Testis (tissue), 3 donors: ENCODE measurements around the gene PIH1D1. TPM values are rescaled to one million over a fixed set of nuclear protein-coding genes. Genes with fewer than 3 reads are reported as not detected.

Source experiments
- DNase-seq: peaks from one replicate; pipeline ENCODE4 v3.0.0-alpha.2; 2019
- H3K27ac ChIP-seq, 2 donors: fragments of 200-600 bp; sonication (generic); one replicate each; pipeline ENCODE4 v1.5.1; 2019
- H3K27me3 ChIP-seq: fragments of 200-600 bp; sonication (generic); one replicate; pipeline ENCODE4 v1.5.1; 2019
- H3K36me3 ChIP-seq: fragments of 200-600 bp; sonication (generic); one replicate; pipeline ENCODE4 v1.5.1; 2017; ENCODE audit warnings: low read depth; ENCODE audit errors: missing control alignments
- H3K4me1 ChIP-seq: fragments of 200-600 bp; sonication (generic); one replicate; pipeline ENCODE4 v1.5.1; 2019
- H3K4me3 ChIP-seq, 2 donors: fragments of 200-600 bp; sonication (generic); one replicate each; pipeline ENCODE4 v1.5.1; 2017 to 2019
- H3K9me3 ChIP-seq: fragments of 200-600 bp; sonication (generic); one replicate; pipeline ENCODE4 v1.5.1; 2017
- CTCF ChIP-seq, 3 experiments: fragments of 450-650 bp in 2 of 3; fragments of 200-600 bp in 1 of 3; sonication (generic) in 1 of 3; IDR thresholded peaks; one replicate each; pipeline ENCODE4 v1.5.1; 2016 to 2019; ENCODE audit warnings: antibody characterized with exemption in 3 of 3, mild to moderate bottlenecking in 2 of 3, moderate library complexity in 1 of 3
- POLR2A ChIP-seq: fragments of 450-650 bp; IDR thresholded peaks from one replicate; pipeline ENCODE4 v1.6.1; 2017; ENCODE audit warnings: antibody characterized with exemption, mild to moderate bottlenecking, moderate library complexity
- WGBS, 2 donors: methylation state at CpG; one replicate each; pipeline ENCODE4 v1.1.5; 2018; 5-methylcytosine and 5-hydroxymethylcytosine counted together
- intact Hi-C: fragments of 100-400 bp; cut with DNase I; formaldehyde crosslinking; loops from one replicate; pipeline ENCODE4 v1.15.1; 2023; ENCODE audit warnings: low total_unique reads
- polyA plus RNA-seq: library from polyadenylated mRNA; stranded (reverse); fragments of 350-450 nt; fragmentation: Illumina TruSeq; extraction: RNeasy Lipid Tissue Mini Kit (QIAGEN cat#74804); gene quantifications from one replicate; pipeline ENCODE4 v1.2.3, GENCODE V29; 2014; ENCODE audit warnings: low read depth, low replicate concordance; ENCODE audit not compliant: insufficient read depth
- total RNA-seq, 2 donors: library from RNA; depleted of rRNA; stranded (reverse); fragments of >200 nt; gene quantifications; one replicate each; pipeline ENCODE4 v1.2.3, GENCODE V29; 2016

The PIH1D1 gene
- total and polyA plus RNA-seq, 3 donors from 2014 or later, result 45.9 to 55.3 (median 49.6) TPM

GRCh38 chr19:49408816-49409440 is 42.7 kb downstream of the PIH1D1 start:
- intact Hi-C loops, result no loop called here
- DNase-seq, result no peak
- Histone ChIP-seq H3K27ac (no peak overlapping the region), H3K36me3 (no peaks in the 10 kb centered on the region), H3K4me3 (no peak overlapping the region), H3K9me3 (no peaks in the 10 kb centered on the region), H3K4me1 (no peaks in the 10 kb centered on the region), H3K27me3 (no peaks in the 10 kb centered on the region)
- WGBS, 2 donors, result 77 to 85% methylated on average over 8 of the region's 8 CpGs
- TF ChIP-seq CTCF (IDR thresholded peaks at IDR 0.05) (no peak), POLR2A (no peak)

- no peak overlapping the region for H3K27ac ChIP-seq
- H3K4me1 ChIP-seq, result no peaks in the 10 kb centered on the region
- no peaks in the 10 kb centered on the region for H3K27me3 ChIP-seq
- DNase-seq, result no peak
- no peak overlapping the region for H3K4me3 ChIP-seq
- intact Hi-C loops, result no loop called here
- H3K9me3 ChIP-seq, result no peaks in the 10 kb centered on the region
- WGBS, 2 donors, result 90 to 92% methylated on average over 16 of the region's 16 CpGs
- H3K36me3 ChIP-seq, result no peaks in the 10 kb centered on the region
- TF ChIP-seq CTCF (IDR thresholded peaks at IDR 0.05) (no peak), POLR2A (no peak)
Measured at GRCh38 chr19:49407482-49408015, 44.1 kb downstream of the PIH1D1 start.

GRCh38 chr19:49407079-49407478 is 44.5 kb downstream of the PIH1D1 start:
- intact Hi-C loops, result no loop called here
- H3K27ac ChIP-seq, result no peak overlapping the region
- no peak for DNase-seq
- no peaks in the 10 kb centered on the region for H3K4me1 ChIP-seq
- TF ChIP-seq CTCF (IDR thresholded peaks at IDR 0.05), result no peak
- TF ChIP-seq POLR2A, result no peak
- 76 to 83% methylated on average over 5 to 7 of the region's 7 CpGs for WGBS, 2 donors
- no peaks in the 10 kb centered on the region for H3K27me3 ChIP-seq
- H3K9me3 ChIP-seq, result no peaks in the 10 kb centered on the region
- H3K4me3 ChIP-seq, result no peak overlapping the region
- no peaks in the 10 kb centered on the region for H3K36me3 ChIP-seq

GRCh38 chr19:49403404-49404187 is 48.0 kb downstream of the PIH1D1 start:
- no peak for TF ChIP-seq CTCF (IDR thresholded peaks at IDR 0.05)
- TF ChIP-seq POLR2A, result no peak
- Histone ChIP-seq H3K4me1 (no peaks in the 10 kb centered on the region), H3K27ac (no peak overlapping the region), H3K4me3 (no peak overlapping the region), H3K27me3 (no peaks in the 10 kb centered on the region), H3K9me3 (no peaks in the 10 kb centered on the region), H3K36me3 (no peaks in the 10 kb centered on the region)
- 60 to 63% methylated on average over 5 to 7 of the region's 7 CpGs for WGBS, 2 donors
- intact Hi-C loops, result no loop called here
- no peak for DNase-seq
